ENCODE data around the gene RAB13. TPM values are rescaled to one million over a fixed set of nuclear protein-coding genes. Genes with fewer than 3 reads are reported as not detected.

Gene RAB13
- total and polyA plus RNA-seq, 2 donors (not counting 3 experiments of a cell fraction or from before 2014, with no cell fraction given), result 76.0 to 124 TPM

- no TSS peak for BruUV-seq (replicated peaks)
- H3K4me1 ChIP-seq (ENCODE audit: control insufficient read depth, extremely low read depth, insufficient read depth, low read length), result no peaks in the 10 kb centered on the region
- TF ChIP-seq POLR2A (IDR thresholded peaks at IDR 0.05; ENCODE audit: low read depth, low read length) (no peak), GATA2 (IDR thresholded peaks at IDR 0.05; ENCODE audit: insufficient read depth, insufficient read length, low read depth, low read length) (no peak), MAX (IDR thresholded peaks at IDR 0.05; ENCODE audit: insufficient read depth, insufficient read length) (no peak), POLR2AphosphoS5 (IDR thresholded peaks at IDR 0.05; ENCODE audit: insufficient read depth, low read depth, low read length) (no peak), FOS (IDR thresholded peaks at IDR 0.05; ENCODE audit: borderline replicate concordance, insufficient read depth, low read length) (no peak), CTCF (IDR thresholded peaks at IDR 0.05; ENCODE audit: extremely low read depth in 1 of 2, insufficient read depth in 1 of 2, low read depth in 1 of 2, low read length in 2 of 2) (no peak), JUN (IDR thresholded peaks at IDR 0.05; ENCODE audit: borderline replicate concordance, insufficient read depth, insufficient read length, low read depth) (no peak), EZH2 (IDR thresholded peaks at IDR 0.05; ENCODE audit: borderline replicate concordance, low read depth, low read length, severe bottlenecking) (no peak)
- intact Hi-C loops (cut with micrococcal nuclease) (no loop called here), dilution Hi-C loops (cut with MboI; ENCODE audit: extremely low pct_ligation_motif_present, low sequenced_read_pairs) (no loop called here)
- no peaks in the 10 kb centered on the region for H3K79me2 ChIP-seq (ENCODE audit: control insufficient read depth, insufficient read depth, low read length)
- H4K20me1 ChIP-seq (replicated peaks; ENCODE audit: control insufficient read depth, extremely low read depth, insufficient read depth, low read length), result no peaks in the 10 kb centered on the region
- no peak for DNase-seq (ENCODE audit: low read depth, low spot score)
- no peaks in the 10 kb centered on the region for H3K27me3 ChIP-seq (ENCODE audit: control insufficient read depth in 2 of 2, insufficient read depth in 2 of 2, low read length in 2 of 2)
- no peak overlapping the region for H3K4me3 ChIP-seq (replicated peaks in 1 of 3; ENCODE audit: insufficient read depth in 1 of 3, low read depth in 1 of 3, low read length in 3 of 3)
- FAIRE-seq, result no peak
- no peak overlapping the region for H3K4me2 ChIP-seq (ENCODE audit: insufficient read depth, low read length)
- H3K9ac ChIP-seq (replicated peaks; ENCODE audit: extremely low read depth, insufficient read depth, low read length), result no peak overlapping the region
- H3K9me3 ChIP-seq (replicated peaks; ENCODE audit: control insufficient read depth, insufficient read depth, low read length), result no peaks in the 10 kb centered on the region
- H2AFZ ChIP-seq (ENCODE audit: low read depth, low read length), result no peak overlapping the region
- ChIA-PET CTCF (interaction anchor here (1.9 to 2.8 kb wide), 2 partner anchors 10 to 118 kb away, joined by 5 to 15 read pairs; no protein-coding TSS in a partner anchor), POLR2A (interaction anchor here (1.1 to 1.2 kb wide), 2 partner anchors 16 to 51 kb away, joined by 3 to 4 read pairs; partner anchors contain the start of genes GATAD2B and RPS27)
- peaks cover 5 to 53% of the 10 kb centered on the region in 2 experiments for H3K36me3 ChIP-seq (ENCODE audit: control insufficient read depth in 2 of 2, extremely low read depth in 1 of 2, insufficient read depth in 2 of 2, low read length in 2 of 2)
- H3K27ac ChIP-seq (ENCODE audit: insufficient read depth, low read depth, low read length), result no peak overlapping the region
- H3K9me1 ChIP-seq (replicated peaks; ENCODE audit: control insufficient read depth, extremely low read depth, insufficient read depth, low read length), result no peaks in the 10 kb centered on the region
These were observed 47.1 kb downstream of the RAB13 start for GRCh38 chr1:153938996-153939395.
